ENCODE measurements around the gene AMDHD1.
"Not testable (repeated sequence)": the region's sequence is repeated elsewhere in the genome, so short reads cannot be mapped to it uniquely, and the experiment has no call there.

Gene AMDHD1

GRCh38 chr12:95966287-95966870 lies 23.2 kb downstream of the AMDHD1 start:
- peak; percentile 8 for DNase-seq (ENCODE audit: low read depth)

GRCh38 chr12:95967301-95967700 lies 24.2 kb downstream of the AMDHD1 start:
- DNase-seq (ENCODE audit: low read depth): no peak

DNA sequence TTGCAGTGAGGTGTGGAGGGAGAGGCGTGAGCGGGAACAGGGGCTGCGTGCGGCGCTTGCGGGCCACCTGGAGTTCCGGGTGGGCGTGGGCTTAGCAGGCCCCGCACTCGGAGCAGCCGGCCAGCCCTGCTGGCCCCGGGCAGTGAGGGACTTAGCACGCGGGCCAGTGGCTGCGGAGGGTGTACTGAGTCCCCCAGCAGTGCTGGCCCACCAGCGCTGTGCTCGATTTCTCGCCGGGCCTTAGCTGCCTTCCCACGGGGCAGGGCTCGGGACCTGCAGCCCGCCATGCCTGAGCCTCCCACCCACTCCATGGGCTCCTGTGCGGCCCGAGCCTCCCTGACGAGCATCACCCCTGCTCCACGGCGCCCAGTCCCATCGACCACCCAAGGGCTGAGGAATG lies 26.0 kb downstream of the AMDHD1 start:
- DNase-seq (ENCODE audit: low read depth): not testable (repeated sequence)

DNA sequence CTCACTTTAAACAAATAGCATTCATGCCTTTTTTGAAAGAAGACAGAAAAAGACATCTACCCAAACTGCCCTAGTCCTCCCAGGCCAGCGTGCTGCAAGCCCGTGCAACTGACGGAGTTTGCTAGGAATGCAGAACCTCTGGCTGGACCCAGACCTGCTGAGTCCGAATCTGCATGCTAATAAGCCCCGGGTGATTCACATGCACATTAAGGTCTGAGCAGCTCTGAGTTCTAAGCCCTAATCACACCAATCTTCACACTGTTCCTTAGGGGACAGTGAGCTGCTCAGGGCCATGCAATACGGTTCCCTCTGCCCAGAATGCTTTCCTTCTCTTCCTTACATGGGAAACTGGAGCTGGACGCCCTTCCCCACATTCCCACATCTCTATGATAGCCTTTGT lies 27.8 kb downstream of the AMDHD1 start:
- DNase-seq (ENCODE audit: low read depth): no peak

- DNase-seq (ENCODE audit: low read depth): no peak
These were observed 29.8 kb downstream of the AMDHD1 start for GRCh38 chr12:95972832-95973456.

GRCh38 chr12:95974358-95974757 lies 31.2 kb downstream of the AMDHD1 start:
- DNase-seq (ENCODE audit: low read depth): no peak

GRCh38 chr12:95975491-95975890 lies 32.4 kb downstream of the AMDHD1 start:
- DNase-seq (ENCODE audit: low read depth): no peak

DNA sequence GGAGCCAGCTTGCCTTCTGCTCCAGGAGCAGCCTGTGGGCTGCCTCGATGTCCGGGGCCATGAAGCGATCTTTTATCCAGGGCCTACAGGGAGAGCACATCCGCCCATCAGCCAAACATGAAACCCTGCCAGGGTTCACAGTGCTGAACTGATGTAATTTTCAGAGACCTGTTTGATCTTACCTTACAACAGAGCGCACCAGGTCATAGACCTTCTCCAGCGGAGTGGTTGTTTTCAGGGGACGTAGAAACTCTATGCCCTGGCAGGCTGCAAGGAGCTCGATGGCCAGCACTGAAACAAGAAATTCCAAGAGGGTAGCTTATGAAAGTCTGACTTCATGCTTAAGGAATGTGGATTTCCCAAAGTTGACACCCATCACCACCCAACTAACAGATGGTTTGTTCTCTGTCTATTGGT lies 33.3 kb downstream of the AMDHD1 start:
- DNase-seq (ENCODE audit: low read depth): peak; percentile 28

DNA sequence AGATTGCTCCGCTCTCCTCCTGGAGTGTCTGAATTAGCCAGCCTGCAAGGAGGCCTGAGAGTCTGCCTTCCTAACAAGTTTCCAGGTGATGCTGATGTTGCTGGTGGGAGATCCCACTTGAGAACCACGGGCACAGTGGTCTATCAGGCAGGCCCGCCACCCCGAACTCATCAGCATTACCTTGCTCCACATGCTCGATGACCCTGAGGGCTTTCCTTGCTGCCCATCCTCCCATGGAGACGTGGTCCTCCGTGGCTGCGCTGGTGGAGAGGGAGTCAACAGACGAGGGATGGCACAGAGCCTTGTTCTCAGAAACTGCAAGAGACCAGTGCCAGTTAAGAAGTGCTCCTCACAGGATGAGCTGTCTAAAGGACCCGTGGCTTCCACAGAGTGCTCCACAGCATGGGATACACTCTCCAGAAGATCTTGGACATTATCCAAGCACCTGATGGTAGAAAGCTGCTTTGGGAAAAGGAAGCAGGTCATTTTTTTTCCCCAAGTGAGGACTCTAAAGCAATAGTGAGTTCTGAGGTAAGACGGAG lies 34.7 kb downstream of the AMDHD1 start:
- no peak for DNase-seq (ENCODE audit: low read depth)

DNA sequence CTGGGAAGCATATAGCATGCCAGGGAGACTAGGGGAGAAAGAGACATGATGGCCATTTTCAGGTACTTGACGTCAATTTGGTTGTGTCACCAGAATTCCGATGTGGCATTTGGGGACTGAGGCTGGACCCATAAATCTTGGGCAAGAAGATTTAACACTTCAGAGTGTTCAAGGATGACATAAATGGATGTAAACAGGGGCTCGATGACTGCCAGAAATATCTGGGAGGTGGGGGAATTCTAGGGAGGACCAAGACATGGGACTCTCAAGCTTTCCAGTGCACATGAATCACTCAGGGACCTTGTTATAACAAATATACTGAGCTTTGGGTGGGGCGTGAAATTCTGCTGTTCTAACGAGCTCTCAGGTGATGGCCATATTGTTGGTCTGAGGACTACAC lies 35.2 kb downstream of the AMDHD1 start:
- DNase-seq (ENCODE audit: low read depth): no peak

GRCh38 chr12:95978774-95979173 lies 35.6 kb downstream of the AMDHD1 start:
- no peak for DNase-seq (ENCODE audit: low read depth)

DNA sequence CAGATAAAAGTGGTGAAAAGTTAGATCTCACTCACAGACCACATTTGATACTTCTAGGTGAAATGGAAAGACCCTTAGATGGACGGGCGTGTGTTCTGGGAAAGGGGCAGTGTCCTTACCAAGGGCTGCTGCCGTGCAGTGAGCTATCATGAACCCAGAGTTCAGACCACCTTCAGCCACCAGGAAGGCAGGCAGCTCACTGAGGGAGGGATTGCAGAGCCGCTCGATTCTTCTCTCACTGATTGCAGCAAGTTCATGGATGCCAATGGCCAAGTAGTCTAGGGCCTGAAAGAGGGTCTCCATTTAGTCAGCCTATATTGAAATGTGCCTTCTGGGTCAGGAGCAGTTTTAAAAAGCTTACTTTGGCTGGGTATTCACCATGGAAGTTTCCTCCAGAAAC lies 37.3 kb downstream of the AMDHD1 start:
- no peak for DNase-seq (ENCODE audit: low read depth)

GRCh38 chr12:95982602-95983001 lies 39.5 kb downstream of the AMDHD1 start:
- DNase-seq (ENCODE audit: low read depth): no peak

- DNase-seq (ENCODE audit: low read depth): no peak
These were observed 41.6 kb downstream of the AMDHD1 start for GRCh38 chr12:95984682-95985081.

GRCh38 chr12:95986635-95987570 lies 43.8 kb downstream of the AMDHD1 start:
- DNase-seq (ENCODE audit: low read depth): no peak

- no peak for DNase-seq (ENCODE audit: low read depth)
These were observed 45.6 kb downstream of the AMDHD1 start for GRCh38 chr12:95988506-95989275.

DNA sequence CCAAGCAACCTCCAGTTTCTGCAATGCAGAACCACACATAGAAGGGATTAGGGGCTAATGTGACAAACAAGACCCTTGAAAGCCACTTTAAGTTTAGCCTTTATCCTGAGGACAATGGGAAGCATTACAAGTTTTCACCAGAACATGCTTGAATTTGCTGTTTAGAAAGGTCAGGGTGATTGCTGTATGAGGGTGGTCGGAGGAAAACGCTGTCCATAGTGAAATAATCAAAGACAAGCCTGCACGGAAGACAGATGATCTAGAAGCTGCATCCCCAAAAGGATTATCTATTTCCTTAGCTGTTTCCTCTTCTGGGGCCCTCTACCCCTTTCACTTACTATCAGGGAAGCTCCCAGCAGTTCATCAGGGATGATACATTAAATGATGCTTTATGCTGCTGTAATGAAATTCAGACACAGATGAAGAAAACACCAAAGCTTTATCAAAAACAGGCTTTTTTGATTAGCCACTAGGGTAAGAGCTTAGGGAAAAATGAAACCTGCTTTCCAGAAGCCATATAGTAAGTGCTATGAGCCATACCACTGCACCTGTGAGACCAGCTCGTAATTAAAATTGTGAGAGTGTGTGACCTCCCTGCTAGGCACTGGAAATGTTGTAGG lies 46.5 kb downstream of the AMDHD1 start:
- no peak for DNase-seq (ENCODE audit: low read depth)

DNA sequence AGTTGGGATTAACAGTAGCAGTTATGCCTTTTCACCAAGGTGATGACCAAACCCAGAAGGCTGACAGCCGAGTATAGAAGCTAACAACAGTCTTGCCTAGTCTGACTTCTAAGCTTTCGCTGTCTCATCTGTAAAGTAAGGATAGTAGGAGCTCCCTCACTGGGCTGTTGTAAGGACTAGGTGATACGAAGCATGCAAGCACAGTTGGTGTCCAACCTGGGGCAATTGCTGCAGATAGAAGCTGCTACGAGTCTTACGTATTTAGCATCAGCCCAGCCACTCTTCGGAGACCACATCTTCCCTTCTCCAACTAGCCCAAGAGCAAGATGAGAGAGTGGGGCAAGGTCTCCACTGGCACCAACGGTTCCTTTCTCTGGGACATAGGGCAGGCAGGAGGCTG lies 47.0 kb downstream of the AMDHD1 start:
- no peak for DNase-seq (ENCODE audit: low read depth)

DNA sequence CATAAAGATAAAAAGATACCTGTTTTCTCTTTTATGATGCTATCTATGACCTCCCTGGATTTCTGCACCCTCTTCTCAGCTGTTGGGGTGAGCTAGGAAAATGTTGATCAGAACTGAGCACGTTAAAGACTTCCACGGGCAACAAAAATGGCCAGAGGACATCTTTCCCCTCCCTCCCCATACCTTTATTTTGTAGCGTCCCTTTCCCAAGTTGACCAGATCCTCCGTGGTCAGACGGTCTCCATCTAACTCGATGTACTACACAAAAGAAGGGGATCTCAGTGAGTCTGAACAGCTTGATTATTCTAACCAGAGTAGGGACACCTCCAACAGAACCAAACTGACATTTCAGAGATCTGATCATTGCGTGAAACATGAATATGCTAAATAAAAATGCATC lies 50.8 kb downstream of the AMDHD1 start:
- DNase-seq (ENCODE audit: low read depth): no peak

DNA sequence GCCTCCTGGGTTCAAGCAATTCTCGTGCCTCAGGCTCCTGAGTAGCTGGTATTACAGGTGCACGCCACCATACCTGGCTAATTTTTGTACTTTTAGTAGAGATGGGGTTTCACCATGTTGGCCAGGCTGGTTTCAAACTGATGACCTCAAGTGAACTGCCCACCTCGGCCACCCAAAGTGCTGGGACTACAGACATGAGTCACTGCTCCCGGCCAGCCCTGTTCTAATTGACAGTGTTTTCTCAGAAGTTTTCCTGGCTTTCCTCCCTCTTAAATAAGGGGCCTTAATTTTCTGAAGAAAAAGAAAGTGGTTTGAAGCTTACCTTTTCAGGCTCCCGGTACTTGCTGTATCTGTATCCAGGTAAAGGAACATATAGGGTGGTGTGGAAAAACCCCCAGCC lies 51.3 kb downstream of the AMDHD1 start:
- peak; percentile 14 for DNase-seq (ENCODE audit: low read depth)

- no peak for DNase-seq (ENCODE audit: low read depth)
These were observed 52.3 kb downstream of the AMDHD1 start for GRCh38 chr12:95995238-95996031.

All from EH (cell line).